Measurements from ENCODE around the gene CLDN5. TPM values are rescaled to one million over a fixed set of nuclear protein-coding genes. Genes with fewer than 3 reads are reported as not detected.

The CLDN5 gene, protein sequence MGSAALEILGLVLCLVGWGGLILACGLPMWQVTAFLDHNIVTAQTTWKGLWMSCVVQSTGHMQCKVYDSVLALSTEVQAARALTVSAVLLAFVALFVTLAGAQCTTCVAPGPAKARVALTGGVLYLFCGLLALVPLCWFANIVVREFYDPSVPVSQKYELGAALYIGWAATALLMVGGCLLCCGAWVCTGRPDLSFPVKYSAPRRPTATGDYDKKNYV
- 0.26 and 0.44 TPM in 2 replicates for total RNA-seq (2021)
- long read RNA-seq, transcript CLDN5-201 (1 exons, 2,357 nt), result major isoform, 10 of 10 reads
- long read RNA-seq, partial matches to known transcripts, result 0 of 10 reads
- long read RNA-seq, other reads (novel, unspliced or antisense), result 0 of 10 reads

DNA sequence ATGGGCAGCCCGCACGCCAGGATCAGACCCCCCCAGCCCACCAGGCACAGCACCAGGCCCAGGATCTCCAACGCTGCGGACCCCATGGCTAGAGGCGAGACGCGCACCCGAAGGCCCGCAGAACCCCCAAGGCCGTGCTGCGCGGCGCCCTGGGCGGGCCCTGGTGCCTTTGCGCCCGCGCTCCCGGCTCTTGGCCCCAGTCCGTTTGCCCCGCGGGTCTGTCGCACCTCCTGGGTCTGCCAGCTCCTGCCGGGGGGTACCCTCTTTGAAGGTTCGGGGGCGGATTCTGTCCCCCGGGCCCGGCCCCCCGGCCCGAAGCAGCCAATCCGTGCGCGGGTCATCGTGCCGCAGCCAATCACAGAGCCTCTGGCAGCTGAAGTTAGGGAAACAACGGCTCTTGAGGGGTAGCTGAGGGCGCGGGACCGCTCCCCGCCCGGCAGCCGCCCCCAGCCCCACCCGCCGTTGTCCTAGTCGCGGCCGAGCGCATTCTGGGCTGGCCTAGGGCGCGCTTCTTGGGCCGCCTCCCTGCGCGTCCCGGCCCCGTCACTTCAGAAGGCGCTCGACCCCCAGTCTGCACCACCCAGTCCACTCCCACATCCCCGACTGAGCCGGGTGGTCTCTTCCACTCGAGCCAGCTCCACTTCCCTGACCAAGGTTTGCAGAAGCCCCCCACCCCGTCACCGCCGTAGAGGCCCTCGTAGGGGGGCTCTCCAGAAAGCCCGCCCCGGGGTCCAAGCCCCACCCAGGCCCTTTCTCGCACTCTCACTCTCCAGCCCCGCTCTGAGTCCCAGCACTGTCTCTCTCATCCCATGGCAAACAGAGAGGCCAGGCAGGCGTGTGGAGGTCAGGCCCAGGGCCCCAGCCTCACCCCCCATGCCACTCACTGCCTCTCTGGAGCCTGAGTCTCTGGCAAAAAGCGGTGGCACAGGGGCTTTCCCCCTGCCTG lies at the start of gene CLDN5:
TSS of gene CLDN5 (minus strand) at position 241 of the 946 bp plus-strand sequence. CDS start at position 86, 155 bp downstream.
- Histone ChIP-seq H3K27ac (ENCODE audit: insufficient read length, low read depth, low read length) (no peak within 1 kb of the TSS), H3K18ac (ENCODE audit: insufficient read length, low read depth, low read length) (no peak within 1 kb of the TSS), H4K5ac (ENCODE audit: insufficient read length, low read depth, low read length) (no peak within 1 kb of the TSS), H4K20me1 (ENCODE audit: control insufficient read depth, insufficient read depth, insufficient read length) (no peaks in the 10 kb centered on the region), H3K56ac (ENCODE audit: insufficient read length, low read depth, low read length) (no peak within 1 kb of the TSS), H3K23me2 (ENCODE audit: insufficient read length, low read depth, low read length, poor library complexity, severe bottlenecking) (peaks cover 14% of the 10 kb centered on the region), H2BK120ac (ENCODE audit: low read depth, low read length, poor library complexity, severe bottlenecking) (no peak within 1 kb of the TSS), H2BK5ac (ENCODE audit: insufficient read length, low read length) (no peak within 1 kb of the TSS), H3K79me2 (ENCODE audit: insufficient read depth, low read length) (no peaks in the 10 kb centered on the region), H3K4me1 (ENCODE audit: insufficient read depth, low read length) (no peaks in the 10 kb centered on the region), H3K79me1 (ENCODE audit: insufficient read depth, low read depth, low read length, poor library complexity, severe bottlenecking) (no peaks in the 10 kb centered on the region), H2BK20ac (ENCODE audit: low read depth, low read length, poor library complexity, severe bottlenecking) (no peak within 1 kb of the TSS), H3K9ac (ENCODE audit: extremely low read depth, insufficient read length, low read length) (no peak within 1 kb of the TSS), H3K4ac (ENCODE audit: low read depth, low read length) (no peak within 1 kb of the TSS), H3K4me2 (ENCODE audit: insufficient read depth, insufficient read length, low read length) (peak within 1 kb of the TSS; percentile 55), H2AK5ac (ENCODE audit: insufficient read length, low read length) (no peak within 1 kb of the TSS), H3K23ac (ENCODE audit: insufficient read length, low read depth, low read length) (no peak within 1 kb of the TSS), H4K8ac (replicated peaks; ENCODE audit: insufficient read length, low read depth, low read length) (no peak within 1 kb of the TSS), H2AFZ (ENCODE audit: low read length) (no peak within 1 kb of the TSS), H3T11ph (ENCODE audit: low read length) (no peak within 1 kb of the TSS), H4K91ac (ENCODE audit: insufficient read length, low read depth, low read length) (no peak within 1 kb of the TSS), H3K9me3 (ENCODE audit: control insufficient read depth, low read depth, low read length) (no peaks in the 10 kb centered on the region), H3K27me3 (ENCODE audit: insufficient read depth, low read length) (peaks cover 4% of the 10 kb centered on the region; the same call in 1 of the 2 replicates), H2BK15ac (ENCODE audit: low read depth, low read length) (no peak within 1 kb of the TSS), H2BK12ac (ENCODE audit: insufficient read length, low read depth, low read length) (no peak within 1 kb of the TSS), H3K14ac (ENCODE audit: insufficient read depth, low read length) (no peak within 1 kb of the TSS; the same call in 1 of the 2 replicates)
- TF ChIP-seq, protein P1, sequence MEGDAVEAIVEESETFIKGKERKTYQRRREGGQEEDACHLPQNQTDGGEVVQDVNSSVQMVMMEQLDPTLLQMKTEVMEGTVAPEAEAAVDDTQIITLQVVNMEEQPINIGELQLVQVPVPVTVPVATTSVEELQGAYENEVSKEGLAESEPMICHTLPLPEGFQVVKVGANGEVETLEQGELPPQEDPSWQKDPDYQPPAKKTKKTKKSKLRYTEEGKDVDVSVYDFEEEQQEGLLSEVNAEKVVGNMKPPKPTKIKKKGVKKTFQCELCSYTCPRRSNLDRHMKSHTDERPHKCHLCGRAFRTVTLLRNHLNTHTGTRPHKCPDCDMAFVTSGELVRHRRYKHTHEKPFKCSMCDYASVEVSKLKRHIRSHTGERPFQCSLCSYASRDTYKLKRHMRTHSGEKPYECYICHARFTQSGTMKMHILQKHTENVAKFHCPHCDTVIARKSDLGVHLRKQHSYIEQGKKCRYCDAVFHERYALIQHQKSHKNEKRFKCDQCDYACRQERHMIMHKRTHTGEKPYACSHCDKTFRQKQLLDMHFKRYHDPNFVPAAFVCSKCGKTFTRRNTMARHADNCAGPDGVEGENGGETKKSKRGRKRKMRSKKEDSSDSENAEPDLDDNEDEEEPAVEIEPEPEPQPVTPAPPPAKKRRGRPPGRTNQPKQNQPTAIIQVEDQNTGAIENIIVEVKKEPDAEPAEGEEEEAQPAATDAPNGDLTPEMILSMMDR (conservative IDR thresholded peaks at IDR 0.05), result no peak
- peaks cover 0 to 15% (median 8%) of the 10 kb centered on the region in 3 experiments; a peak in 3 of 7 replicates for H3K36me3 Mint-ChIP-seq (ENCODE audit: insufficient read depth in 1 of 3, low read depth in 3 of 3)
- H3K4me1 Mint-ChIP-seq, result peaks cover 8 to 13% of the 10 kb centered on the region in 2 experiments; a peak in 3 of 4 replicates
- H3K27ac Mint-ChIP-seq, result no peak within 1 kb of the TSS
- peak within 1 kb of the TSS; percentile 67 to 82 for H3K4me3 Mint-ChIP-seq
- peak; percentile 84 for DNase-seq
- no CpG with 5 or more reads among the region's 69 CpGs for WGBS (ENCODE audit: extremely low coverage, insufficient read length, low lambda C conversion rate)
- H3K9me3 Mint-ChIP-seq, result no peaks in the 10 kb centered on the region
- peaks cover 71% of the 10 kb centered on the region for H3K27me3 Mint-ChIP-seq (ENCODE audit: low read depth)

Measured in H9 (cell line).